Upper lobe of right lung (tissue), 1 donor: ENCODE results near the gene ZNF536. TPM values are rescaled to one million over a fixed set of nuclear protein-coding genes. Genes with fewer than 3 reads are reported as not detected.

Experiments
- ATAC-seq: fragments of 200-7000 bp; cut with Tn5 transposase; one replicate; pipeline ENCODE4 v1.9.1; 2020; ENCODE audit warnings: mild to moderate bottlenecking, moderate library complexity
- DNase-seq: peaks from one replicate; pipeline ENCODE4 v3.0.0-alpha.2; 2020
- H3K27ac ChIP-seq: fragments of 200-600 bp; one replicate; pipeline ENCODE4 v1.8.0; 2022
- H3K27me3 ChIP-seq: fragments of 200-600 bp; one replicate; pipeline ENCODE4 v1.8.0; 2022; ENCODE audit warnings: mild to moderate bottlenecking
- H3K36me3 ChIP-seq: fragments of 200-600 bp; one replicate; pipeline ENCODE4 v1.8.0; 2022
- H3K4me1 ChIP-seq: fragments of 200-600 bp; one replicate; pipeline ENCODE4 v1.8.0; 2022
- H3K4me3 ChIP-seq: fragments of 200-600 bp; one replicate; pipeline ENCODE4 v1.8.0; 2022; ENCODE audit warnings: mild to moderate bottlenecking
- H3K9me3 ChIP-seq: fragments of 200-600 bp; one replicate; pipeline ENCODE4 v1.8.0; 2022
- intact Hi-C: fragments of 100-400 bp; cut with DNase I; formaldehyde crosslinking; loops from one replicate; pipeline ENCODE4 v1.11.0; 2022
- total RNA-seq: library from RNA; stranded (reverse); fragmentation: NEBNext Ultra II Directional; extraction: Animal tissue kit (Norgen Biotek cat#: 25700); gene quantifications from one replicate; pipeline ENCODE4 v1.2.1, GENCODE V29; 2021
- TF ChIP-seq, protein P1 (sequence below): fragments of 200-600 bp; IDR thresholded peaks from one replicate; pipeline ENCODE4 v1.8.0; 2022; ENCODE audit warnings: antibody characterized with exemption
- donor health status: DM: no; HTN: yes; CAD: no; lungs with severe emphysema.

Gene ZNF536
- total RNA-seq, 1 donor from 2014 or later: 0.09 TPM

DNA sequence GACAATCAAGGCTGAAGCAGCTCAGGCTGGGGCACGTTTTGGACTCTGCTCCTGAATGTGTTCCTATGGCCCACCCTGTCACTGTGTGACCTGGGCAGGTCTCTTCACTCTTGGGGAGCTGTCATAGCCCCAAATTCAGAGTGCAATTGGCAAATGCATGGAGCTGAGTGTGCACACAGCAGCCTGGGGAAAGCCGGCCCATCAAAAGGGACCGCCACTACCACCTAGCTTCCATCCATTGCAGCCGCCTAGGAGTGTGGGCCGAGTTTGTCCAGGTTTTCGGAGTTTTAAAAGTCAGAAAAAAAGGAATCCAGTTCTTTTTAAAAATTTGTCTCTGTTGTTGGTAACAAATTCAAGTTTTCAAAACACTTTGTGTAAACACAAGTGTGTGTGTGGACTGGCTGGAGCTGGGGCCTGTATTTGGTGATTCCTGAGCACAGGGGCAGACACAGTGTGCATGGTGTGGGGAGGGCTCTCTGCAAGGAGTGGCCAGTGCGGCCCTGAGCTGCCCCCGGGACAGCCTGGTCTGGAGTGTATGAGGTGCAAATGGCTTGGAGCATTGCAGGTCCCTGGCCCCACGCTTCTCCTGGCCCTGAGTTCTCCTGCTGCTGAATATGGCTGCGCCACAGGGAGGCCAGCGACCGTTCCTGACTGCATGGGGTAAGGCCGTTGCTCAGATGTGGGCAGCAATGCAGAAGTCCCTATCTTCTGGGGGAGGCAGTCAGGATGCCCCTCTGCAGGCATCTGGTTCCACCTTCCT, 13.2 kb upstream of the ZNF536 start:
- intact Hi-C loops: no loop called here
- ATAC-seq (no peak), DNase-seq (no peak)

DNA sequence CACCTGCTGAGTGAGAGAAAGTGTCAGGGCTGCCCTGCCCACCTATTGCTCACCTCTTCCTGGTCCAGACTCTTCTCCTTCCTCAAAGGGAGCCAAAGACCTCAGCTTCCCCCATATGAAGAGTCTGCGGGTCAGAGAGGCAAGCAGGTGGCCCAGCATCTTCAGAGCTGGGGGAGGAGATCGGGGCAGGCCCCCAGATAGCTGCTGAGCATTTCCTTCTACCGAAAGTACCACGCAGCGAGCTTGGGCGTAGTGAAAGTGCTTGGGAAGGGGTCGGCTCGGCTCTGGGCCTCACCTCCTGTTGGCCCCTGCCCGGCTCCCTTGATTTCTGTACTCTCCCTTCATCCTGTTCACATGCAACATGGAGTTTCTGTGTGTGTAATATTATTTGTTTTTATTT, 12.2 kb upstream of the ZNF536 start:
- TF ChIP-seq, protein P1, sequence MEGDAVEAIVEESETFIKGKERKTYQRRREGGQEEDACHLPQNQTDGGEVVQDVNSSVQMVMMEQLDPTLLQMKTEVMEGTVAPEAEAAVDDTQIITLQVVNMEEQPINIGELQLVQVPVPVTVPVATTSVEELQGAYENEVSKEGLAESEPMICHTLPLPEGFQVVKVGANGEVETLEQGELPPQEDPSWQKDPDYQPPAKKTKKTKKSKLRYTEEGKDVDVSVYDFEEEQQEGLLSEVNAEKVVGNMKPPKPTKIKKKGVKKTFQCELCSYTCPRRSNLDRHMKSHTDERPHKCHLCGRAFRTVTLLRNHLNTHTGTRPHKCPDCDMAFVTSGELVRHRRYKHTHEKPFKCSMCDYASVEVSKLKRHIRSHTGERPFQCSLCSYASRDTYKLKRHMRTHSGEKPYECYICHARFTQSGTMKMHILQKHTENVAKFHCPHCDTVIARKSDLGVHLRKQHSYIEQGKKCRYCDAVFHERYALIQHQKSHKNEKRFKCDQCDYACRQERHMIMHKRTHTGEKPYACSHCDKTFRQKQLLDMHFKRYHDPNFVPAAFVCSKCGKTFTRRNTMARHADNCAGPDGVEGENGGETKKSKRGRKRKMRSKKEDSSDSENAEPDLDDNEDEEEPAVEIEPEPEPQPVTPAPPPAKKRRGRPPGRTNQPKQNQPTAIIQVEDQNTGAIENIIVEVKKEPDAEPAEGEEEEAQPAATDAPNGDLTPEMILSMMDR: no peak
- ATAC-seq (no peak), DNase-seq (no peak)
- no peaks in the 10 kb centered on the region for H3K36me3 ChIP-seq
- no peaks in the 10 kb centered on the region for H3K27me3 ChIP-seq
- H3K4me3 ChIP-seq: no peak overlapping the region
- H3K9me3 ChIP-seq: no peaks in the 10 kb centered on the region
- intact Hi-C loops: no loop called here
- no peaks in the 10 kb centered on the region for H3K4me1 ChIP-seq
- H3K27ac ChIP-seq: no peak overlapping the region

More for the DNA sequence above, 13.2 kb upstream of the ZNF536 start:
- no peaks in the 10 kb centered on the region for H3K9me3 ChIP-seq
- no peaks in the 10 kb centered on the region for H3K36me3 ChIP-seq
- H3K27me3 ChIP-seq: no peaks in the 10 kb centered on the region
- TF ChIP-seq, protein P1: no peak
- H3K4me1 ChIP-seq: no peaks in the 10 kb centered on the region
- H3K27ac ChIP-seq: no peak overlapping the region
- H3K4me3 ChIP-seq: no peak overlapping the region

DNA sequence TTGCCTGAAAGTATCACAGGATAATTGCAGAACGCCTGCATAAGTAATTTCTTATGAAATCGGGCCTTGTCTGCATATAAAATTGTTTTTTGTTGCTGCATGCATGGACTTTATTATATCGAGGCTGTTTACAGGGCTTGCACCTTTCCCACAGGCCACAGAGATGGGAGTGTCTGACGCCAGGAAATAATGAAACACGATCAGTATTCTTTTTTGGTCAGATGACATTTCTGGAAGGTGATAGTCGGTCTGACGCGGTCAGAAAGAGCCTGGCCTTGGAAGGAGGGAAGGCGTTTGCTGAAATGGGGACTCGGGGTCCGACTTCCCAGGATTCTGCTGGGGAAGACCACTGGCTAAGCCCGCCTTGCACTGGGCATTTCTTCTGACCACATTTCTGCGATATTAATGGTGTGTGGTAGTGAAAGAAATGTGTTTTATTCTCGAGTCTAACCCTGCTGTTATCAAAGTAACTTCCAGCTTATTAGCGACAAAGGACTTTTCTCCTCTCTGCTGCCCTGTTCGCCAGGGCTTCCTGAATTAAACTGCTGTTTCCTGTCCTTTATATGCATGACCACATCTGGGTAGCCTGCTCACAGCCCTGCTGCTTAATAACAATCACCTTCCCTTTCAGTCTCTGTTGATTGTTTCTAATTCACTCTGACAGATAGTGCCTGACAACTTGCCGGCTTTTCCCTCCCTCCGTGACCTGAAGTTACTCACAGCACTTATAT, 11.6 kb upstream of the ZNF536 start:
- DNase-seq: no peak
- ATAC-seq: no peak
- no peak overlapping the region for H3K4me3 ChIP-seq
- H3K36me3 ChIP-seq: no peaks in the 10 kb centered on the region
- TF ChIP-seq, protein P1: no peak
- no peak overlapping the region for H3K27ac ChIP-seq
- H3K9me3 ChIP-seq: no peaks in the 10 kb centered on the region
- intact Hi-C loops: no loop called here
- H3K4me1 ChIP-seq: no peaks in the 10 kb centered on the region
- no peaks in the 10 kb centered on the region for H3K27me3 ChIP-seq

DNA sequence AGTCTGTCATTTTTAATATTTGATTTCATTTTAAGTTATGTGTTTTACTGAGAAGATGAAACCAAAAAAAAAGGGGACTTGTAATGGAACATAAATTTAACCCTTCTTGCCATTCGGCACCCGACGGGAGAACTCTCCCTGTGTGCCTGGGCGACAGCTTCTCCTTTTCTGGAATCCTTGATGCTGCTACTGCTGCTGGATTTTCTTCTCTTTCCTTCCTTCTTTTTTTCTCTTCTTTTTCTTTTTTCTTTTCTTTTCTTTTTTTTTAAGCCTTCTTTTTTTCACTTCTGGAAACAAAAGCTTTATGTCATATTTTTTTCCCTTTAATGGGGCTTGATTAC, 11.1 kb upstream of the ZNF536 start:
- DNase-seq (no peak), ATAC-seq (no peak)
- Histone ChIP-seq H3K27me3 (no peaks in the 10 kb centered on the region), H3K9me3 (no peaks in the 10 kb centered on the region), H3K4me1 (no peaks in the 10 kb centered on the region), H3K27ac (no peak overlapping the region), H3K4me3 (no peak overlapping the region), H3K36me3 (no peaks in the 10 kb centered on the region)
- intact Hi-C loops: no loop called here
- TF ChIP-seq, protein P1: no peak

DNA sequence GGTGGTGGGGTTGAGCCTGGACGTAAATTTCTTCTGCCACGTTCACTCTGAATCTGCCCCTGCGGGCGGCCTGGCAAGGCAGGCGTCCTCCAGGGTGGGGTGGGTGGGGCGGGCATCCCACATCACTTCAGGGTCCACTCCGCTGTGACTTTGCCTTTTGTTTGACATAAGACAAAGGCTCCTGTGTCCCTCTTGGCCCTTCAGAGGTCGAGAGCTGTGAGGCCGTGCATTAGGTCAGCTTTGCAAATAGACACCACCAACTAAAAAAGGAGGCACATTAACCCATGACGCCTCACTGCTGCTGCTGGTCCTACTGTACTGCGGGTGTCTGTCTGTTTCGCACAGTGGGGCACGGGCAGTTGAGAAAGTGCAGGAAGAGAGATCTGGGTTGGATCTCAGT, 10.5 kb upstream of the ZNF536 start:
- no peaks in the 10 kb centered on the region for H3K4me1 ChIP-seq
- no peak overlapping the region for H3K27ac ChIP-seq
- no peaks in the 10 kb centered on the region for H3K27me3 ChIP-seq
- no peak overlapping the region for H3K4me3 ChIP-seq
- no peaks in the 10 kb centered on the region for H3K9me3 ChIP-seq
- DNase-seq (no peak), ATAC-seq (no peak)
- TF ChIP-seq, protein P1: no peak
- no peaks in the 10 kb centered on the region for H3K36me3 ChIP-seq
- intact Hi-C loops: no loop called here
